Pancreas (tissue), 10 donors: ENCODE results near the gene STAG2. TPM values are rescaled to one million over a fixed set of nuclear protein-coding genes. Genes with fewer than 3 reads are reported as not detected.
A peak's percentile ranks its signal among the peaks of the same experiment; 100 is the strongest.

ENCODE experiments used
- ATAC-seq, 4 donors: fragments of 200-7000 bp; cut with Tn5 transposase; one replicate each; pipeline versions ENCODE4 v1.8.0 to v1.9.1; 2020; ENCODE audit warnings: mild to moderate bottlenecking in 4 of 4, moderate library complexity in 4 of 4
- DNase-seq, 6 donors: peaks; one replicate each; pipeline ENCODE4 v3.0.0-alpha.2; 2020
- FAIRE-seq: peaks from 2 replicates; lab custom pipeline; 2012; peaks lifted over from hg19 to GRCh38; lab: Jason Lieb, UNC
- H3K27ac ChIP-seq, 4 donors: fragments of 200-600 bp; sonication (generic); 1 replicate in 3 of 4; 2 replicates in 1 of 4; pipeline versions ENCODE4 v1.5.0 to v1.8.0; 2020
- H3K27me3 ChIP-seq, 4 donors: fragments of 200-600 bp; one replicate each; pipeline ENCODE4 v1.8.0; 2021
- H3K36me3 ChIP-seq, 3 donors: fragments of 200-600 bp; sonication (generic) in 1 of 3; one replicate each; pipeline versions ENCODE4 v1.5.0 to v1.8.0; 2020 to 2021
- H3K4me1 ChIP-seq, 3 donors: fragments of 200-600 bp; one replicate each; pipeline ENCODE4 v1.8.0; 2021
- H3K4me3 ChIP-seq, 4 donors: fragments of 200-600 bp; sonication (generic) in 2 of 4; one replicate each; pipeline versions ENCODE4 v1.5.0 to v1.8.0; 2020 to 2021
- H3K9me3 ChIP-seq, 4 donors: fragments of 200-600 bp; one replicate each; pipeline ENCODE4 v1.8.0; 2021
- WGBS, 2 donors: extraction: QIAGEN DNeasy Blood & Tissue Kit; methylation state at CpG; one replicate each; pipeline ENCODE4 v1.1.7; 2013; 5-methylcytosine and 5-hydroxymethylcytosine counted together
- intact Hi-C, 3 donors: fragments of 100-400 bp; cut with DNase I; formaldehyde crosslinking; loops; one replicate each; pipeline versions ENCODE4 v1.11.1 to v1.14.2; 2022
- polyA plus RNA-seq, 2 donors: library from polyadenylated mRNA; stranded (reverse); fragments of 200-250 nt; gene quantifications; one replicate each; pipeline ENCODE4 v1.2.3, GENCODE V29; 2013
- total RNA-seq, 6 donors: library from RNA; stranded (reverse); fragmentation: NEBNext Ultra II Directional in 4 of 6; extraction: Animal tissue kit (Norgen Biotek cat#: 25700) in 4 of 6; gene quantifications; one replicate each; pipeline versions ENCODE4 v1.2.1 to v1.2.4, GENCODE V29; 2021 to 2023
- TF ChIP-seq, protein P1 (sequence below), 4 donors: fragments of 200-600 bp; sonication (generic) in 3 of 4; IDR thresholded peaks; one replicate each; pipeline versions ENCODE4 v1.5.0 to v1.8.0; 2021; ENCODE audit warnings: antibody characterized with exemption in 4 of 4
- donor health status: healthy with polysubstance abuse.
- donor health status: DM: no; HTN: no; CAD: no; lungs with moderate emphysema.
- donor health status: DM: no; HTN: no; CAD: no.
- donor health status: control.
- donor health status: control.
- donor health status: Bipolar disorder and iron deficiency.
- donor health status: DM: yes; HTN: yes; CAD: no.
- donor health status: DM: no; HTN: no; CAD: no.
- donor health status: DM: no; HTN: no; CAD: no.
- donor health status: DM: yes; HTN: yes; CAD: no.

The STAG2 gene
- total and polyA plus RNA-seq, 8 donors, result 7.1 to 42.8 (median 28.3) TPM

DNA sequence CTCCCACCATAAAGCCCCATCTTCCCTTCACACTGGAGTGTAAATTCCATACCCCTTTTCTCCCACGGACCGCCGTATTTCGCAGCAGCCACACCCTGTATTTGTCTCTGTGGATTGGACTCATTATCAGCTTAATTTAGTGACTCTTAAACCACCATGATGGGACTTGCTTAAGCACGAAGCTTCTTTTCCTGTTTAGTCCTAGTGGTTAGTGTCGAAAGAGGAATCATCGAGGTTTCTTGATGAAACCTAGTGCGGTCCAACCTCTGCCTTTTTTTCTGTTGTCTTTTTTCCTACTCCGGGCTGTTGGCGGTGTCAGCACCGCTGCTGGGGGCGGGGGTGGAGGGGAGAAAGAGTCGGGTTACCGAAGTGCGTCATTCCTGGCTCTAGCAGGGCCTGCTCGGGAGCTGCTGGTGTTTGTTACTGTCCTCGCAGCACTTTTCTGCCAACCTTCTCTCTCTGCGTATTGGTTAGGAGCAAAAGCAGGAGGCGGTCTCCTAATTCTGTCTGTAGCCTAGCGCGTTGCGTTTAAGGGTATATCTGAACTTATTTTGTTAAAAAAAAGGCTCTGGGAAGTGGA lies 1.4 kb downstream of the STAG2 start:
- Histone ChIP-seq H3K4me3 (peak overlapping the region in 3 of 4 donors; percentile 24 to 55 (median 52)), H3K9me3 (no peaks in the 10 kb centered on the region), H3K27me3 (peaks cover 0 to 6% (median 0%) of the 10 kb centered on the region in 4 donors), H3K4me1 (peaks cover 0 to 14% (median 0%) of the 10 kb centered on the region in 3 donors), H3K36me3 (no peaks in the 10 kb centered on the region), H3K27ac (peak overlapping the region; percentile 47 to 99 (median 94))
- peak; percentile 81 for FAIRE-seq
- 0 to 21% methylated on average over 22 of the region's 22 CpGs for WGBS, 2 donors
- TF ChIP-seq, protein P1, sequence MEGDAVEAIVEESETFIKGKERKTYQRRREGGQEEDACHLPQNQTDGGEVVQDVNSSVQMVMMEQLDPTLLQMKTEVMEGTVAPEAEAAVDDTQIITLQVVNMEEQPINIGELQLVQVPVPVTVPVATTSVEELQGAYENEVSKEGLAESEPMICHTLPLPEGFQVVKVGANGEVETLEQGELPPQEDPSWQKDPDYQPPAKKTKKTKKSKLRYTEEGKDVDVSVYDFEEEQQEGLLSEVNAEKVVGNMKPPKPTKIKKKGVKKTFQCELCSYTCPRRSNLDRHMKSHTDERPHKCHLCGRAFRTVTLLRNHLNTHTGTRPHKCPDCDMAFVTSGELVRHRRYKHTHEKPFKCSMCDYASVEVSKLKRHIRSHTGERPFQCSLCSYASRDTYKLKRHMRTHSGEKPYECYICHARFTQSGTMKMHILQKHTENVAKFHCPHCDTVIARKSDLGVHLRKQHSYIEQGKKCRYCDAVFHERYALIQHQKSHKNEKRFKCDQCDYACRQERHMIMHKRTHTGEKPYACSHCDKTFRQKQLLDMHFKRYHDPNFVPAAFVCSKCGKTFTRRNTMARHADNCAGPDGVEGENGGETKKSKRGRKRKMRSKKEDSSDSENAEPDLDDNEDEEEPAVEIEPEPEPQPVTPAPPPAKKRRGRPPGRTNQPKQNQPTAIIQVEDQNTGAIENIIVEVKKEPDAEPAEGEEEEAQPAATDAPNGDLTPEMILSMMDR (IDR thresholded peaks at IDR 0.05), result no peak
- intact Hi-C loops, result no loop called here
- peak; percentile 80 to 91 (median 88) for DNase-seq
- peak; percentile 67 to 77 (median 72) for ATAC-seq

DNA sequence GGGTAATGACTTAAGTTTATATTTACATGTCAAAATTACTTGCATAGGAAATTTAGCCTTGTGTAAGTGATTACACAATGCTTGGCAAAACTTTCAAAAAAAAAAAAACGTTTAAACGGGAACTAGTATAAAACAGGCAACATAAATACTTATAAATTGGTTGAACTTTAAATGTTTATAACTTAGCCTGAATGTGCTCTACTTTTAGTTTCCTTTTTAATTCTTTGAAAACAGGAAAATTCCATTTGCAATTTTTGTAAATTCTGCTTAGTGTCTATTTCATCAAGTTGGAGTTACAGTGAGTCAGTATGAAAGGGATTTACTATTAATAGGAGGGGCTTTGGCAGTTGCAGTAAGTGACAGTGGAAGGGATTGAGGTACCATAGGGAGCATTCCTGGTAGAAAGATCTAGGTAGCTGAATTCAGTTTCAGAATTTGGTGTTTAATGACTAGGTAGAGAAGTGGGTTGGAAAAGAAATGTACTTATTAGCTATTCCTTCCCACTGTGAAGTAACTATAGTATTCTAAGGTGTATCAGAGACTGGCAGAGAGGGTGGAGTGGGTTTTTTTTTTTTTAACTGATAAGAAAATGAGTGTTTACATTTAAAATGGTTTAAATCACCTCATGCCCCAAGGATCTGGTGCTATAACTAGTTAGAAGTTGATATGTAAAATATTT lies 2.8 kb downstream of the STAG2 start:
- Histone ChIP-seq H3K36me3 (no peaks in the 10 kb centered on the region), H3K27ac (peak overlapping the region in 2 of 4 donors; percentile 99), H3K4me3 (peak overlapping the region in 2 of 4 donors; percentile 28 to 52), H3K9me3 (no peaks in the 10 kb centered on the region), H3K4me1 (peaks cover 0 to 14% (median 0%) of the 10 kb centered on the region in 3 donors), H3K27me3 (no peaks in the 10 kb centered on the region)
- intact Hi-C loops, result no loop called here
- FAIRE-seq (no peak), ATAC-seq (no peak), DNase-seq (no peak)
- TF ChIP-seq, protein P1 (IDR thresholded peaks at IDR 0.05), result no peak
- 2 to 15% methylated on average over 2 of the region's 2 CpGs for WGBS, 2 donors

DNA sequence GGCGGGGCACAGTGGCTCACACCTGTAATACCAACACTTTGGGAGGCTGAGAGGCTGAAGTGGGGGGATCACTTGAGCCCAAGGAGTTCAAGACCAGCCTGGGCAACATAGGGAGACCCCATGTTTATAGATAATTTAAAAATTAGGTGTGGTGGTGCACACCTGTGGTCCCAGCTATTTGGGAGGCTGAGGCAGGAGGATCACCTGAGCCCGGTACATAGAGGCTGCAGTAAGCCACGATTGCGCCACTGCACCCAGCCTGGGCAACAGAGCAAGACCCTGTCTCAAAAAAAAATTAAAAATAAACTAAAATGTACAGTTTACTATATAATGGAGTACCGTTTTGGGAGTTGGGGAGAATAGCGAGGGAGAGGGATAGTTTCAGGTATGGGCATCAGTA lies 4.2 kb downstream of the STAG2 start:
- peaks cover 0 to 14% (median 0%) of the 10 kb centered on the region in 3 donors for H3K4me1 ChIP-seq
- no peak overlapping the region for H3K27ac ChIP-seq
- no peaks in the 10 kb centered on the region for H3K36me3 ChIP-seq
- DNase-seq, result no peak
- no peaks in the 10 kb centered on the region for H3K9me3 ChIP-seq
- intact Hi-C loops, result no loop called here
- no peak for ATAC-seq
- no peak overlapping the region for H3K4me3 ChIP-seq
- TF ChIP-seq, protein P1 (IDR thresholded peaks at IDR 0.05), result no peak
- no peaks in the 10 kb centered on the region for H3K27me3 ChIP-seq
- no peak for FAIRE-seq
- WGBS, 2 donors, result 77 to 90% methylated on average over 6 of the region's 6 CpGs

DNA sequence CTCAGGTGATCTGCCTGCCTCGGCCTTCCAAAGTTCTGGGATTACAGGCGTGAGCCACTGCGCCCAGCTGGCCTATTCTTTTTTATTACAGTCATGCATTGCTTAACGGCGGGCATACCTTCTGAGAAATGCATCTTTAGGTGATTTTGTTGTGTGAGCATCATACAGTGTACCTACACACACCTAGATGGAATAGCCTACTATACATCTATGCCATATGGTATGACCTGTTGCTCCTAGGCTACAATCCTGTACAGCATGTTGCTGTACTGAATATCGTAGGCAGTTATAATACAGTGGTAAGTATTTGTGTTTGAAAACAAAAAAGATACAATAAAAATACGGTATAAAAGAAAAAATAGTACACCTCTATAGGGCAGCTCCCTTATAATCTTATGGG lies 6.0 kb downstream of the STAG2 start:
- FAIRE-seq, result no peak
- no peak overlapping the region for H3K27ac ChIP-seq
- WGBS, 2 donors, result 85 to 87% methylated on average over 7 of the region's 7 CpGs
- H3K4me1 ChIP-seq, result peaks cover 0 to 21% (median 4%) of the 10 kb centered on the region in 3 donors
- TF ChIP-seq, protein P1 (IDR thresholded peaks at IDR 0.05), result no peak
- no peak for DNase-seq
- no peaks in the 10 kb centered on the region for H3K9me3 ChIP-seq
- intact Hi-C loops, result no loop called here
- H3K27me3 ChIP-seq, result no peaks in the 10 kb centered on the region
- H3K36me3 ChIP-seq, result no peaks in the 10 kb centered on the region
- no peak for ATAC-seq
- no peak overlapping the region for H3K4me3 ChIP-seq
